K562 (cell line): ENCODE measurements around the gene LILRA6. TPM values are rescaled to one million over a fixed set of nuclear protein-coding genes. Genes with fewer than 3 reads are reported as not detected.
A peak's percentile ranks its signal among the peaks of the same experiment; 100 is the strongest.

ENCODE experiments used
- ATAC-seq: fragments of 200-7000 bp; cut with Tn5 transposase; 3 replicates; pipeline ENCODE4 v1.9.1; 2020; ENCODE audit warnings: moderate library complexity
- BruUV-seq: library from RNA; stranded (reverse); fragments of 400-500 nt; replicated peaks from 2 replicates; lab custom pipeline; 2021; lab: Mats Ljungman, UMichigan
- CTCF ChIA-PET: fragments of 300-600 bp; formaldehyde crosslinking; extraction: SDS; loops from one replicate; lab custom pipeline; 2021; ENCODE audit warnings: low intra/inter-chr PET ratio; lab: Yijun Ruan, JAX
- POLR2A ChIA-PET: fragments of 300-600, 350-650 bp; sonication (Branson Sonifier 250); formaldehyde crosslinking; extraction: SDS; loops from one replicate; lab custom pipeline; 2021; ENCODE audit warnings: antibody characterized with exemption, inconsistent platforms; lab: Yijun Ruan, JAX
- DNase-seq, 4 experiments: peaks; one replicate each; pipeline versions ENCODE4 v3.0.0 to v3.0.0-alpha.2; 2011 to 2018; ENCODE audit warnings: low spot score in 3 of 4, mixed read lengths in 3 of 4; ENCODE audit errors: extremely low read depth in 1 of 4
- FAIRE-seq: peaks from 2 replicates; lab custom pipeline; 2011; peaks lifted over from hg19 to GRCh38; lab: Jason Lieb, UNC
- H2AFZ ChIP-seq: 2 replicates; pipeline ENCODE4 v1.6.0; 2011; ENCODE audit warnings: low read depth, low read length, control low read depth, inconsistent platforms
- H3K27ac ChIP-seq: fragments of 200-600 bp; 3 replicates; pipeline ENCODE4 v1.8.0; 2011; ENCODE audit warnings: low read depth, mild to moderate bottlenecking, control low read depth, inconsistent platforms, low read length, moderate library complexity, mixed read lengths; ENCODE audit errors: extremely low read depth
- H3K27me3 ChIP-seq, 2 experiments: fragments of 300-600 bp in 1 of 2; 2 replicates in 1 of 2; 3 replicates in 1 of 2; pipeline versions ENCODE4 v1.6.0 to v1.8.0; 2011; ENCODE audit warnings: inconsistent platforms in 2 of 2, low read length in 2 of 2, mild to moderate bottlenecking in 1 of 2, mixed read lengths in 1 of 2, moderate library complexity in 1 of 2; ENCODE audit not compliant: control insufficient read depth in 2 of 2, insufficient read depth in 2 of 2
- H3K36me3 ChIP-seq: fragments of 300-600 bp; 3 replicates; pipeline ENCODE4 v1.8.0; 2011; ENCODE audit warnings: mild to moderate bottlenecking, low read length, inconsistent platforms; ENCODE audit not compliant: control insufficient read depth, insufficient read depth
- H3K4me1 ChIP-seq, 2 experiments: fragments of 200-600 bp in 1 of 2; replicated peaks in 1 of 2; 2 replicates in 1 of 2; 3 replicates in 1 of 2; pipeline versions ENCODE4 v1.5.1 to v1.8.0; 2011; ENCODE audit warnings: inconsistent platforms in 2 of 2, low read length in 2 of 2, mild to moderate bottlenecking in 1 of 2, mixed read lengths in 1 of 2, moderate library complexity in 1 of 2; ENCODE audit not compliant: control insufficient read depth in 2 of 2, insufficient read depth in 2 of 2
- H3K4me2 ChIP-seq: 2 replicates; pipeline ENCODE4 v1.6.1; 2011; ENCODE audit warnings: low read length, control low read depth, inconsistent platforms, mixed read lengths; ENCODE audit not compliant: insufficient read depth
- H3K4me3 ChIP-seq: fragments of 200-600 bp; sonication (generic), shearing (Covaris generic); 2 replicates; pipeline ENCODE4 v1.5.1; 2016; ENCODE audit warnings: control low read depth, inconsistent platforms
- H3K79me2 ChIP-seq: fragments of 200-600 bp; 3 replicates; pipeline ENCODE4 v1.8.0; 2011; ENCODE audit warnings: low read length, inconsistent platforms; ENCODE audit not compliant: control insufficient read depth, insufficient read depth
- H3K9ac ChIP-seq, 2 experiments: 2 replicates each; pipeline versions ENCODE4 v1.6.0 to v1.6.1; 2011; ENCODE audit warnings: low read depth in 2 of 2, low read length in 2 of 2, control low read depth in 1 of 2, inconsistent platforms in 1 of 2, mild to moderate bottlenecking in 1 of 2, mixed read lengths in 1 of 2; ENCODE audit not compliant: insufficient read depth in 1 of 2
- H3K9me1 ChIP-seq: one replicate; pipeline ENCODE4 v1.6.0; 2011; ENCODE audit warnings: inconsistent platforms, mild to moderate bottlenecking, low read length, moderate library complexity; ENCODE audit not compliant: control insufficient read depth, insufficient read depth
- H3K9me3 ChIP-seq: replicated peaks from 2 replicates; pipeline ENCODE4 v1.5.1; 2011; ENCODE audit warnings: low read depth, low read length, inconsistent platforms; ENCODE audit not compliant: control insufficient read depth, insufficient read depth
- H4K20me1 ChIP-seq: replicated peaks from 2 replicates; pipeline ENCODE4 v1.6.1; 2011; ENCODE audit warnings: low read length, inconsistent platforms, mixed read lengths; ENCODE audit not compliant: control insufficient read depth, insufficient read depth
- E2F3 ChIP-seq: fragments of 250-450 bp; sonication (Bioruptor Pico); IDR thresholded peaks from 2 replicates; pipeline ENCODE4 v1.4.0; 2020; ENCODE audit warnings: mild to moderate bottlenecking
- FOXJ3 ChIP-seq: sonication (generic); formaldehyde crosslinking; IDR thresholded peaks from 2 replicates; pipeline ENCODE4 v1.4.0; 2020; ENCODE audit warnings: mild to moderate bottlenecking, missing genetic modification reagents
- MXI1 ChIP-seq: IDR thresholded peaks from 2 replicates; pipeline ENCODE4 v1.6.1; 2011; ENCODE audit warnings: low read depth, mild to moderate bottlenecking, improper control_type of control experiment, low read length
- NBN ChIP-seq: fragments of 450-650 bp; IDR thresholded peaks from 2 replicates; pipeline ENCODE4 v1.6.1; 2016; ENCODE audit warnings: low read depth, mild to moderate bottlenecking
- POLR2A ChIP-seq: fragments of 450-650 bp; conservative IDR thresholded peaks from 2 replicates; pipeline ENCODE4 v1.6.1; 2016
- ZNF224 ChIP-seq: sonication (generic); formaldehyde crosslinking; IDR thresholded peaks from 2 replicates; pipeline ENCODE4 v1.8.0; 2022; ENCODE audit warnings: mild to moderate bottlenecking, missing genetic modification reagents
- ZNF408 ChIP-seq: fragments of 250-450 bp; sonication (Bioruptor Pico); IDR thresholded peaks from 2 replicates; pipeline ENCODE4 v1.4.0; 2020; ENCODE audit warnings: low read depth, mild to moderate bottlenecking, moderate library complexity
- ZNF583 ChIP-seq: fragments of 250-450 bp; sonication (Bioruptor Pico); IDR thresholded peaks from 2 replicates; pipeline ENCODE4 v1.4.0; 2020
- WGBS: fragments of 100-300 bp; shearing (Covaris generic); methylation state at CpG from one replicate; pipeline ENCODE4 v1.1.6; 2016; ENCODE audit warnings: low coverage, mixed read lengths; ENCODE audit not compliant: insufficient coverage; ENCODE audit errors: missing lambda C conversion rate; 5-methylcytosine and 5-hydroxymethylcytosine counted together
- in situ Hi-C: fragments of 300-500 bp; cut with MboI; formaldehyde crosslinking; loops from 4 replicates; pipeline ENCODE4 v1.15.0; 2018; ENCODE audit warnings: inconsistent platforms, mixed read lengths
- intact Hi-C: fragments of 100-400 bp; cut with micrococcal nuclease; formaldehyde crosslinking; loops from 2 replicates; pipeline ENCODE4 v1.14.2; 2022
- polyA plus RNA-seq, 8 experiments: library from polyadenylated mRNA; depleted of rRNA in 4 of 8; stranded (reverse) in 5 of 8; unstranded in 3 of 8; fragments of >200 nt; fragmentation: Nextera tagmentation in 2 of 8; fragmentation: Illumina TruSeq in 1 of 8; extraction: Ambion mirVana in 2 of 8; extraction: Trizol in 1 of 8; gene quantifications; 2 replicates each; pipeline versions ENCODE4 v1.2.1 to v1.2.3, GENCODE V29; 2011 to 2014; ENCODE audit warnings: inconsistent platforms in 1 of 8, missing spikeins in 1 of 8
- total RNA-seq, 7 experiments: library from RNA; depleted of rRNA in 6 of 7; stranded (reverse); fragments of >200 nt in 6 of 7; fragmentation: Illumina TruSeq in 2 of 7; extraction: Trizol in 2 of 7; gene quantifications; 2 replicates each; pipeline versions ENCODE4 v1.2.1 to v1.2.3, GENCODE V29; 2011 to 2021; ENCODE audit warnings: low replicate concordance in 1 of 7
- TF ChIP-seq, protein P1 (sequence below): fragments of 250-450 bp; sonication (Bioruptor Pico); IDR thresholded peaks from 2 replicates; pipeline ENCODE4 v1.8.0; 2021; ENCODE audit warnings: borderline replicate concordance, mild to moderate bottlenecking, moderate library complexity; ENCODE audit not compliant: poor library complexity, severe bottlenecking
- TF ChIP-seq, protein P2 (sequence below): fragments of 450-650 bp; IDR thresholded peaks from 2 replicates; pipeline ENCODE4 v1.7.0; 2016; ENCODE audit warnings: borderline replicate concordance
- TF ChIP-seq, protein P3 (sequence below): fragments of 450-650 bp; IDR thresholded peaks from 2 replicates; pipeline ENCODE4 v1.6.1; 2014; ENCODE audit warnings: low read depth, mild to moderate bottlenecking, moderate library complexity, borderline replicate concordance
- TF ChIP-seq, protein P4 (sequence below): fragments of 250-450 bp; sonication (Bioruptor Pico); IDR thresholded peaks from 2 replicates; pipeline ENCODE4 v1.4.0; 2020; ENCODE audit warnings: borderline replicate concordance

Gene LILRA6
- total and polyA plus RNA-seq, 9 of the 15 experiments (the other 6 are each of a cell fraction or from before 2014, with no cell fraction given) = 0.03 TPM; not detected in 8

DNA sequence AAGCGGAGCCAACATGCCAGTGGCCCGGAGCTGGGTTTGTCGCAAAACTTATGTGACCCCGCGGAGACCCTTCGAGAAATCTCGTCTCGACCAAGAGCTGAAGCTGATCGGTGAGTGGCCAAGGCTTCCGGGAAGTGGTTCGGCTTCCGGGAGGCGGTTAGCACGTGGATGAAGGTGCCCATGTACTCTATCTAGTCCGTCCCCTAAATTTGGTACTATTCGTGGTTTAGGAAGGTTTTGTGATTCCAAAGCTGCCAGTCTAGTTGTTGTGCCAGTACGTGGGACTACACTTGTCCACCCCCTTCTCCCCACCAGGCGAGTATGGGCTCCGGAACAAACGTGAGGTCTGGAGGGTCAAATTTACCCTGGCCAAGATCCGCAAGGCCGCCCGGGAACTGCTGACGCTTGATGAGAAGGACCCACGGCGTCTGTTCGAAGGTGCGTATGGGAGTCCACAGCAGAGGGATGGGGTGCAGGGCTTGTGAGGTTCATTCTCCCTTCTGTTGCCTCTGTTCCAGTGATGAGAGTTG, 41.4 kb downstream of the LILRA6 start (continued):
- no peak for TF ChIP-seq MXI1
- TF ChIP-seq ZNF583 = no peak
- TF ChIP-seq ZNF224 (CRISPR knock-in tag) = no peak
- TF ChIP-seq, protein P1, sequence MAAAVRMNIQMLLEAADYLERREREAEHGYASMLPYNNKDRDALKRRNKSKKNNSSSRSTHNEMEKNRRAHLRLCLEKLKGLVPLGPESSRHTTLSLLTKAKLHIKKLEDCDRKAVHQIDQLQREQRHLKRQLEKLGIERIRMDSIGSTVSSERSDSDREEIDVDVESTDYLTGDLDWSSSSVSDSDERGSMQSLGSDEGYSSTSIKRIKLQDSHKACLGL = peak; percentile 38
- TF ChIP-seq, protein P2, sequence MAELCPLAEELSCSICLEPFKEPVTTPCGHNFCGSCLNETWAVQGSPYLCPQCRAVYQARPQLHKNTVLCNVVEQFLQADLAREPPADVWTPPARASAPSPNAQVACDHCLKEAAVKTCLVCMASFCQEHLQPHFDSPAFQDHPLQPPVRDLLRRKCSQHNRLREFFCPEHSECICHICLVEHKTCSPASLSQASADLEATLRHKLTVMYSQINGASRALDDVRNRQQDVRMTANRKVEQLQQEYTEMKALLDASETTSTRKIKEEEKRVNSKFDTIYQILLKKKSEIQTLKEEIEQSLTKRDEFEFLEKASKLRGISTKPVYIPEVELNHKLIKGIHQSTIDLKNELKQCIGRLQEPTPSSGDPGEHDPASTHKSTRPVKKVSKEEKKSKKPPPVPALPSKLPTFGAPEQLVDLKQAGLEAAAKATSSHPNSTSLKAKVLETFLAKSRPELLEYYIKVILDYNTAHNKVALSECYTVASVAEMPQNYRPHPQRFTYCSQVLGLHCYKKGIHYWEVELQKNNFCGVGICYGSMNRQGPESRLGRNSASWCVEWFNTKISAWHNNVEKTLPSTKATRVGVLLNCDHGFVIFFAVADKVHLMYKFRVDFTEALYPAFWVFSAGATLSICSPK = peak; percentile 81; the same call in 1 of the 2 replicates

- no peaks in the 10 kb centered on the region for H3K9me3 ChIP-seq
- no peak overlapping the region for H3K4me3 ChIP-seq
- no peak overlapping the region; the same call in 1 of the 2 replicates for H3K4me2 ChIP-seq
- BruUV-seq = no TSS peak
- ChIA-PET CTCF (no interaction called here), POLR2A (interaction anchor here (1.0 to 5.3 kb wide), 5 partner anchors 9 to 394 kb away, joined by 3 to 206 read pairs (median 8); partner anchors contain the start of genes MBOAT7 and TSEN34)
- 88% methylated on average over 16 of the region's 16 CpGs for WGBS
- H3K27ac ChIP-seq = no peak overlapping the region
- intact Hi-C loops (no loop called here), in situ Hi-C loops (no loop called here)
- no peak for DNase-seq
- no peak for FAIRE-seq
- peaks cover 41% of the 10 kb centered on the region for H3K79me2 ChIP-seq
- no peak overlapping the region for H2AFZ ChIP-seq
- peaks cover 35% of the 10 kb centered on the region for H4K20me1 ChIP-seq
- H3K27me3 ChIP-seq = no peaks in the 10 kb centered on the region
- H3K4me1 ChIP-seq = peaks cover 12 to 13% of the 10 kb centered on the region in 2 experiments
- peak overlapping the region in 1 of 2 experiments; percentile 75; a peak in 2 of 4 replicates for H3K9ac ChIP-seq
- H3K36me3 ChIP-seq = peaks cover 50% of the 10 kb centered on the region
- ATAC-seq = no peak
- no peaks in the 10 kb centered on the region for H3K9me1 ChIP-seq
- TF ChIP-seq POLR2A (no peak), FOXJ3 (CRISPR knock-in tag) (no peak), ZNF408 (CRISPR knock-in tag) (no peak), NBN (no peak), E2F3 (CRISPR knock-in tag) (no peak)
- TF ChIP-seq, protein P3, sequence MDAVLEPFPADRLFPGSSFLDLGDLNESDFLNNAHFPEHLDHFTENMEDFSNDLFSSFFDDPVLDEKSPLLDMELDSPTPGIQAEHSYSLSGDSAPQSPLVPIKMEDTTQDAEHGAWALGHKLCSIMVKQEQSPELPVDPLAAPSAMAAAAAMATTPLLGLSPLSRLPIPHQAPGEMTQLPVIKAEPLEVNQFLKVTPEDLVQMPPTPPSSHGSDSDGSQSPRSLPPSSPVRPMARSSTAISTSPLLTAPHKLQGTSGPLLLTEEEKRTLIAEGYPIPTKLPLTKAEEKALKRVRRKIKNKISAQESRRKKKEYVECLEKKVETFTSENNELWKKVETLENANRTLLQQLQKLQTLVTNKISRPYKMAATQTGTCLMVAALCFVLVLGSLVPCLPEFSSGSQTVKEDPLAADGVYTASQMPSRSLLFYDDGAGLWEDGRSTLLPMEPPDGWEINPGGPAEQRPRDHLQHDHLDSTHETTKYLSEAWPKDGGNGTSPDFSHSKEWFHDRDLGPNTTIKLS = no peak
- TF ChIP-seq, protein P4, sequence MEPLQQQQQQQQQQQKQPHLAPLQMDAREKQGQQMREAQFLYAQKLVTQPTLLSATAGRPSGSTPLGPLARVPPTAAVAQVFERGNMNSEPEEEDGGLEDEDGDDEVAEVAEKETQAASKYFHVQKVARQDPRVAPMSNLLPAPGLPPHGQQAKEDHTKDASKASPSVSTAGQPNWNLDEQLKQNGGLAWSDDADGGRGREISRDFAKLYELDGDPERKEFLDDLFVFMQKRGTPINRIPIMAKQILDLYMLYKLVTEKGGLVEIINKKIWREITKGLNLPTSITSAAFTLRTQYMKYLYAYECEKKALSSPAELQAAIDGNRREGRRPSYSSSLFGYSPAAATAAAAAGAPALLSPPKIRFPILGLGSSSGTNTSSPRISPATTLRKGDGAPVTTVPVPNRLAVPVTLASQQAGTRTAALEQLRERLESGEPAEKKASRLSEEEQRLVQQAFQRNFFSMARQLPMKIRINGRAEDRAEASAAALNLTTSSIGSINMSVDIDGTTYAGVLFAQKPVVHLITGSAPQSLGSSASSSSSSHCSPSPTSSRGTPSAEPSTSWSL = no peak
These were observed 43.2 kb downstream of the LILRA6 start for GRCh38 chr19:54199401-54199800.
